COR-L47 (cell line): ENCODE measurements around the gene SLC9A8.
A peak's percentile ranks its signal among the peaks of the same experiment; 100 is the strongest.

Source experiments
- DNase-seq: peaks from one replicate; lab custom pipeline; 2025; lab: John Stamatoyannopoulos, UW

The SLC9A8 gene

DNA sequence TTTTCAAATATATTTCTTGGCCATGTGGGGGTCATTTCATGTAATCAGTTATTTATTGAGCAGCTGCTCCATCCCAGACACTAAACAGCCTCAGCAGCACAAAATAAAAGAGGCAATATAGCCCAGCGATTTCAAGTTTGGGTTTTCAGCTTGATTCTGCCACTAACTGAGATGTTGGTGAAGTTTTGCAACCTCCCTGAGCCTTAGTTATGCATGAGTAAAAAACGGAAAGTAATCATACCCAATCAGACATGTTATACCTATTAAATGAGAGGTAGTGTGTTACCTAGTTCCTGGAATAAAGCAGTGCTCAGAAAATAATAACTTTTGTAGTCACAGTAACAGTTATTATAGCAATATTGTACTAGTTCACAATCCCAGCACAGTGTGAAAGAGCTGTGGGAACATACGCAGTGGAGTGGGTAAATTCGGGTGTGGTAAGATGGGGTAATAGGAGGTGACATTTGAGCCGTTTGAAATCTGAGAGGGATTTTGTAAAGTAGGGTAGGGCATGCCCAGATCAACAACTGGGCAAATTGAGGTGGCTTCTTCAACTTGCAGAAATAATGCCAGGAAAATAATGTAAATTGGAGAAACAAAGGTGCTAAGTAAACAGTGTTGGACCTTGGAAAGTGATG is 1.5 kb downstream of the SLC9A8 start:
- no peak for DNase-seq

DNA sequence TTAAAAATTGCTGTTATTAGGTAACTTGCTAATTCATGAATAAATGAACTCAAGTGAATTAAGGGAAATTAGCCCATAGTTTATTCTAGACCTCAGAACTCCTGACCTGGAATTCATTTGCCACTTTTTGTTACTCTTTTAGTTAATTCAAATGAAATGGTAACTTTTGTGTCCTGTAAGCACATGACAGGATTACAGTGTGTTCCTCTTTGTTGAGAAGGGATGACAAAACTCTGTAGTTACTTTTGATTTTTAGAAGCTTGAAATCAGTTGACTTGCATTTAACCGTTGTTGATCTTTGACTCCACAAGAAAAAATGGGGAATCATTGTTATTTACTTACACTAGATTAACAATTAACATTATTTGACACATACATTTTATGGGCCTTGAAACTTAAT is 6.2 kb downstream of the SLC9A8 start:
- DNase-seq = no peak

DNA sequence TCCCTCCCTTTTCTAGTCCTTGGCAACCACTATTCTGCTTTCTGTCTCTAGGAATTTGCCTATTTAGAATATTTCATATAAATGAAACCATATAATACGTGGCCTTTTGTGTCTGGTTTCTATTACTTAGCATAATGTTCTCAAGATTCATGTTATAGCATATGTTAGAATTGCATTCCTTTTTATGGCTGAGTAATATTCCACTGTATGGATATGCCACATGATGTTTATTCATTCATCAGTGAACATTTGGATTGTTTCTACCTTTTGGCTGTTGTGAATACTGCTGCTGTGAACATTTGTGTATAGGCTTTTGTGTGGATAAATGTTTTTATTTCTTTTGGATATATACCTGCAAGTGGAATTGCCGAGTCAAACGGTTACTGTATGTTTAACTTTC is 7.1 kb downstream of the SLC9A8 start:
- DNase-seq = no peak

DNA sequence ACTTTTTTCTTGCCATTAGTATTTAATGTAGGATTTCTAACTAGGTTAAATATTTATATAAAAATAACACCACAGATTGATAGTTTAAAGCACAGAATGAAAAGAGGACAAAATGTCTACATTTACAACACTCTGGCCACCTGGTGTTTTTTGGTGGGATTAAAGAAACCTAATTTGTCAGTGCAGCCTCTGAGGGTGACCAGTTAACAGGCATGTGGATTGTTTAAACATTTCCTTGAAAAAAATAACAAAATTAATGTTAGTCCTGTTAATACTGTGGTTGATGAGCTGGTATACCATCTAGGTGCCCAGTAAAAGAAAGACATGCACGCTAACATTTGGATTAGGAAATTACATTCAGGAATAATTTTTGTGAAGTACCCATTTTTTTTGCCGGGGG is 8.8 kb downstream of the SLC9A8 start:
- no peak for DNase-seq

DNA sequence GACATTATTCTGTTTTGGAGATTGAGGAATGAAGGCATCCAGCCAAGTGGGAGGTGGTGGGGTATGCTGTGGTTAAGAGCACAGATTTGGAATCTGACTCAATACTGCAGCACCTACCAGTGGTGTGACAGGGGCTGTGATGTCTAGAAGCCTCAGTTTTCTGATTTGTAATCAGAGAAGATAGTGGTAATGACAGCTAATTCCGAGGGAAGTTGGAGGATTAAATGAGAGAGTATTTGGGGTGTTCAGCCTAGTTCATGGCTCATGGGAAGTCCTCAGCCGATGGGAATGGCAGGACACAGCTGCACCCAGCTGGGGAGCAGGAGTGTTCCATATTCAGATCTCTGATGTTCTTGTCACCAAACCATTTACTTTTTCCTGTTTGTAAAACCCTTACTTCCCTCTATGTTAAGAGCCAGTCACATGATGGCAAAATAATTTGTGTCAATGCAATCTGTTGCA is 9.3 kb downstream of the SLC9A8 start:
- DNase-seq = no peak

- no peak for DNase-seq
These were observed 10.7 kb downstream of the SLC9A8 start for GRCh38 chr20:49823152-49823847.

DNA sequence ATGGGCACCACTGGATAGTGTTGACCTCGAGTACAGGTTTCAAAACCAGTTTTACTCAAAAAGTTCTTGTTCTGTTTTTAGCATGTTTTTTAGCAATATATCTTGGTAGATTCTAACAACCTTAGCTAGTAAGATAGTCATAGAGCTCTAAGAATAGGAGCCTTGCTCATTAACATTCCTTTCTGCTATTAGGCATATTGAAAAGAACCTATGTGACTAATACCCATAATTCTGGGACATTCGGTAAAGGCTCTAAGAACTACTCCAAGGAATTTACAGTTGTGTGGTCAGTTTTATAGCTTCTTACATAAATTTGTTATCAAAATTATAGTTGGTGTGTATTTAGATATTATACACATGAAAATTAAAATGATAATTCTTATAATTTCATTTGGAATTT is 11.6 kb downstream of the SLC9A8 start:
- DNase-seq = no peak

- no peak for DNase-seq
These were observed 12.9 kb downstream of the SLC9A8 start for GRCh38 chr20:49825521-49826033.

- no peak for DNase-seq
These were observed 18.6 kb downstream of the SLC9A8 start for GRCh38 chr20:49831022-49831769.

DNA sequence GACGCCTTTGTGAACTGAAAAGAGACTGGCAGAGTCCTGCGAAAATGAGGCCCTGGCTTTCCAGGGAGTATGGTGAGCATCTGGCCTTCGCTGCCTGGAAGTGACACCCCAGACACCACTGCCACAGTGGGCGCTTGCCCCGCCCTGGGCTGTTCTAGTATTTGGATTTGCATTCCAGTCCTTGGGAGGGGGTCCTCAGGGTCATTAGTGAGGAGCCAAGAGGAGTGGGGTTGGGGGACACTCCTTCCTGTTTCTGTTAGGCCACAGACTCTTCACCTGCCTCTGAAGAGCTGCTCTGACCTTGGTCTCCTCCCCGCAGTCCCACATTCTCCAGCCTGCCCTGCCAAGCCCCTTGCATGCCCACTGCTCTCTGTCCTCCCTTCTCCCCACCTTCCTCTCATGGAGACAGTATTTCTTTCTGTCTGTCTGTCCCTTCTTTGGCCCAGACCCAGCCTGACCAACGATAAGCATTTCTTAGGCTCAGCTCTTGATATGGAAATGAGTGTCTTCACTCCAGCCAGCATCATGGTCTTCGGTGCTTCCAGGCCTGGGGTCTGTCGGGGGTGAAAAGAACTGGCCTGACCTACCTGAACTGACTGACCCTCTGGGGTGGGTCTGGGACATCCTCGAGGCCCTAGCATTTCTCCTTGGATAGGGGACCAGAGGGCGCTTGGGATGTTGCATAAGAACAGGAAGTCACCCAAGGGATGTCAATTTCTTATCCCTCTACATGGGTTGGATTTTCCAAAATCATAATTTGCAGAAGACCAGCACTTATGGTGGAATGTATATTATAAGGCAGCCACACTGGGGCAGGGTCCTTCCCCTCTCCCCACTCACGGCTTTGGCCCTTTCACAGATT is 19.4 kb downstream of the SLC9A8 start:
- no peak for DNase-seq

DNA sequence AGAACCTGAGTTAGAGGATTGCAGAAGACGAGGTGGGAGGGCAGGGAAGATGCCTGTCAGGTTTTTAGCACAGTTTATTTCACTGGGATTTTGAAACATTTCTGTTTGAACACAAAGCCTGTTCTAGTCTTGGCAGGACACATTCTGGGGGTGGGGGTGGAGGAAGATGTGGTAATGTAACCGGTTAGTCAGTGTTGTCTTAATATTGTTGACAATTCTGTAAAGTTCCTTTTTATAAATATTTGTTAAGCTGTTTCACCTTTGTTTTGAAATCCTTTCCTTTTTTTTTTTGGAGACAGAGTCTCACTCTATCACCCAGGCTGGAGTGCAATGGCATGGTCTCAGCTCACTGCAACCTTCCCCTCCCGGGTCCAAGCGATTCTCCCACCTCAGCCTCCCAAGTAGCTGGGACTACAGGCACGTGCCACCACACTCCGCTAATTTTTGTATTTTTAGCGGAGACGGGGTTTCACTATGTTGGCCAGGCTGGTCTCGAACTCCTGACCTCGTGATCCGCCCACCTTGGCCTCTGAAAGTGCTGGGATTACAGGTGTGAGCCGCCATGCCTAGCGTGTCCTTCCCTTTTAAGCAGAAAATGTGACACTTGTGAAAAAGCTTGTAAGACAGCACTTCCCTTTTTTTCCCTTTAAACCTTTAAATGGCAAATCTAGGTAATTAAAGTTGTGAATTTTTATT is 20.2 kb downstream of the SLC9A8 start:
- DNase-seq = no peak

DNA sequence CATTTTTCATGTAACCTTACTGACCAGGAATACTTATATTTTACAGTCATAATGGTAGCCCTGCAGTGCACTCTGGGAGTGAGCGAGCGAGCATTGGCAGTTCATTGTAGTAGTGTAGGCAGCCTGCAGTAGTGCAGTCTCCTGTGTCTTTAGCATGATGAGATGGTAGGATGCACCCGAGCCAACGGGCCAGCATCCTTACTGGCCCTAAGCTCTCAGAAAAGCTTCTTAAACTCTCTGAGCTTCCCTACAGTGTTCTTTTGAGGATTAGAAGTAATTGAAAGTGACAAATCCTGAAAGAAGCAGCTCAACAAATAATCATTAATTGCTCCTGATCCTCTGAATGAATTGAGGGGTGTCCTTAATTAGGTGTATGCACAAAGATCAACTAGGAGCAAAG is 20.9 kb downstream of the SLC9A8 start:
- no peak for DNase-seq

- DNase-seq = no peak
These were observed 22.4 kb downstream of the SLC9A8 start for GRCh38 chr20:49835031-49835430.

DNA sequence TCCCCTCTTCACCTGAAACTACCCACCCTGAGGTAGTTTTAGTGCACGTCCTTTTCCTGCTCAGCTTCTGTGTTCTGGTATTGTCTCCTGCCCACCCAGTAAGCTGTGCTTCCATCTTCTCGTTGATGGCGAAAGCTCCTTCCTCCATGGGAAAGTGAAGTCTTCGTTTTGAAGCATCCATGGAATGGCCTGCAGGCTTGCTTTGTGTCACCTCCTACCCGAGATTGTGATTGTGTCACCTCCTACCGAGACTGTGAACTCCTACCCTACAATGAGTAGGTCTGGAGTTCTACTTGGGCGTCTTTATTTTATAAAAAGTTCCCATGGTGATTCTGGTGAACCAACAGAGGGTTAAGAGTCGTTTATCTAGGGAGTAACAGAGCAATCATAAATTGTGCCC is 25.9 kb downstream of the SLC9A8 start:
- no peak for DNase-seq

GRCh38 chr20:49843139-49843538 is 30.5 kb downstream of the SLC9A8 start:
- DNase-seq = no peak

GRCh38 chr20:49843770-49844380 is 31.2 kb downstream of the SLC9A8 start:
- DNase-seq = no peak

GRCh38 chr20:49845060-49845459 is 32.4 kb downstream of the SLC9A8 start:
- DNase-seq = no peak

DNA sequence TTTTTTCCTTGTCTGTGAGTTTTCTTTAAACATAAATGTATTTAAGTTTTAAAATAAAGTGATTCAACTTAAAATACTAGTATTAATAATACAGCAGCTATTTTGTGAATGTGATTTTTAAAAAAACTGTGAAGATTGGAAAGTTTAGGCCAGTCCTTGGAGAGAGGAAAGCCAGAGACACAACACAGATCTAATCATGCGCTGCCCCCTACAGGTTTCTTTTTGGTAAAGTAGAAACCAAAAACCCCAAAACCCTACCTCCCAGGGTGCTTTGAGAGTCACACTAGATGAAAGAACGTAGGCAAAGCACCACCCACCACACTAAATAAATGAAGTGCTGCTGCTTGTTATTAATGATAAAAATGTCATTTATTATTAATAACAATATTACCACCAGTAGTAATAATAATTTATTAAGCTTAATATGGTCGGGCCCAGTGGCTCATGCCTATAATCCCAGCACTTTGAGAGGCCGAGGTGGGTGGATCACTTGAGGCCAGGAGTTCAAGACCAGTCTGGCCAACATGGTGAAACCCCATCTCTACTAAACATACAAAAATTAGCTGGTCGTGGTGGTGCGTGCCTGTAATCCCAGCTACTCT is 33.7 kb downstream of the SLC9A8 start:
- peak; percentile 21 for DNase-seq

DNA sequence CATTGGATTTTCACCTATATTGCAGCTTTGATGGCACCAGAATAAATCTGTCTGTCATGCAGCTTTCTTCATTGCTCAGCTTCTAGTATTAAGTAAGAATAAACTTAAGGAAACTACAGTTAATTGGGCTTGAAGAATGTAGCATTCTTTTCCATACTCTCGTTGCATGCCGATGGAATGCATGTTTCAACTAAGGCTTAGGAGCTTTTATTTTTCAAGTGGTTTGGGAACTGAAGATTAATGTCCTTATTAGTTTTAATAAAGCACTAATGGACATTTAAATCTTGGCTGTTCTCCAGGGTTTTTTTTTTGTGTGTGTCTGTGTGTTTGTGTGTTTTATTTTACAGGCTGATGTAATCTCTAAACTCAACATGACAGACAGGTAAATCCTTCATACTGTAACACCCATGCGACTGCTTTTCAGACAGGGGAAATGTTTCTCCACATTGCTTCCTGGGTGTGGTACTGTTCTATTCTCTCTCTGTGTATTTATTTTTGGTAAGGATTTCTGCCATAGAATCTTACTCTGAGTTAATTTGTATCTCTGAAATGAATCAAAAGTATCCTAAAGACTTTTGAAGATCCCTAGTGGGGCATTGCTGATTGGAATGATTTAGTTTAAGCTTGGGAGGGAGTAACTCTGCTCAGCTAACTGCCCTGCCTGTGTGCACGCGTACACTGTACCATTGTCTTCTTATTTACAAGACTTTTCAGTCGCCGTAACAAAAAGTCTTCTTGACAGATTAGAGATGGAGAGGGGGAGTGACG is 38.0 kb downstream of the SLC9A8 start:
- no peak for DNase-seq

- no peak for DNase-seq
These were observed 38.6 kb downstream of the SLC9A8 start for GRCh38 chr20:49851231-49851705.
